GM12891 (cell line): Measurements from ENCODE around the gene CNTN5.

ENCODE experiments used
- DNase-seq: peaks from one replicate; pipeline ENCODE4 v3.0.0; 2011; ENCODE audit warnings: low spot score; ENCODE audit not compliant: insufficient read length
- FAIRE-seq: peaks from 2 replicates; lab custom pipeline; 2011; peaks lifted over from hg19 to GRCh38; lab: Jason Lieb, UNC
- PAX5 ChIP-seq: IDR thresholded peaks from 2 replicates; pipeline ENCODE4 v1.6.1; 2011; ENCODE audit warnings: low read length, moderate library complexity, mild to moderate bottlenecking; ENCODE audit not compliant: insufficient read depth, severe bottlenecking
- POLR2A ChIP-seq: IDR thresholded peaks from 2 replicates; pipeline ENCODE4 v1.6.1; 2011; ENCODE audit warnings: low read depth, low read length, control low read depth
- POLR2AphosphoS5 ChIP-seq: IDR thresholded peaks from 2 replicates; pipeline ENCODE4 v1.6.1; 2011; ENCODE audit warnings: low read depth, low read length, control low read depth
- POU2F2 ChIP-seq: IDR thresholded peaks from 2 replicates; pipeline ENCODE4 v1.6.1; 2011; ENCODE audit warnings: low read depth, mild to moderate bottlenecking, control low read depth, low read length, moderate library complexity
- SPI1 ChIP-seq: IDR thresholded peaks from 2 replicates; pipeline ENCODE4 v1.6.1; 2011; ENCODE audit warnings: low read depth, low read length, control low read depth
- TAF1 ChIP-seq: IDR thresholded peaks from 2 replicates; pipeline ENCODE4 v1.6.1; 2011; ENCODE audit warnings: low read depth, low read length, control low read depth

Gene CNTN5

GRCh38 chr11:99370549-99371216 is 349.9 kb downstream of the CNTN5 start:
- DNase-seq (no peak), FAIRE-seq (no peak)
- no peak for TF ChIP-seq POLR2A
- TF ChIP-seq POU2F2, result no peak
- no peak for TF ChIP-seq PAX5
- TF ChIP-seq TAF1, result no peak
- TF ChIP-seq POLR2AphosphoS5, result no peak
- no peak for TF ChIP-seq SPI1

- DNase-seq (no peak), FAIRE-seq (no peak)
- TF ChIP-seq POU2F2 (no peak), POLR2A (no peak), SPI1 (no peak)
Observed at GRCh38 chr11:99371257-99371656, 350.5 kb downstream of the CNTN5 start.

- TF ChIP-seq POU2F2, result no peak
- TF ChIP-seq TAF1, result no peak
- TF ChIP-seq SPI1, result no peak
- no peak for TF ChIP-seq POLR2AphosphoS5
- TF ChIP-seq POLR2A, result no peak
- no peak for TF ChIP-seq PAX5
- FAIRE-seq (no peak), DNase-seq (no peak)
Observed at GRCh38 chr11:99376463-99376862, 355.7 kb downstream of the CNTN5 start.

- DNase-seq (no peak), FAIRE-seq (no peak)
- TF ChIP-seq SPI1 (no peak), POU2F2 (no peak), POLR2A (no peak), PAX5 (no peak), TAF1 (no peak), POLR2AphosphoS5 (no peak)
Observed at GRCh38 chr11:99383648-99384245, 363.0 kb downstream of the CNTN5 start.

- TF ChIP-seq POU2F2, result no peak
- TF ChIP-seq POLR2AphosphoS5, result no peak
- FAIRE-seq (no peak), DNase-seq (no peak)
Observed at GRCh38 chr11:99391245-99391644, 370.5 kb downstream of the CNTN5 start.

GRCh38 chr11:99406345-99406744 is 385.6 kb downstream of the CNTN5 start:
- TF ChIP-seq TAF1, result no peak
- no peak for TF ChIP-seq POLR2AphosphoS5
- TF ChIP-seq PAX5, result no peak
- no peak for TF ChIP-seq SPI1
- no peak for TF ChIP-seq POU2F2
- no peak for TF ChIP-seq POLR2A
- DNase-seq (no peak), FAIRE-seq (no peak)

- TF ChIP-seq SPI1 (no peak), POU2F2 (no peak), TAF1 (no peak), POLR2AphosphoS5 (no peak), POLR2A (no peak), PAX5 (no peak)
- FAIRE-seq (no peak), DNase-seq (no peak)
Observed at GRCh38 chr11:99410636-99411035, 389.9 kb downstream of the CNTN5 start.

- DNase-seq, result no peak
- TF ChIP-seq POLR2AphosphoS5, result no peak
- no peak for TF ChIP-seq TAF1
- TF ChIP-seq PAX5, result no peak
- TF ChIP-seq SPI1, result no peak
- TF ChIP-seq POLR2A, result no peak
- TF ChIP-seq POU2F2, result no peak
- no peak for FAIRE-seq
Observed at GRCh38 chr11:99418927-99419720, 398.4 kb downstream of the CNTN5 start.

GRCh38 chr11:99419991-99420390 is 399.2 kb downstream of the CNTN5 start:
- FAIRE-seq (no peak), DNase-seq (no peak)
- TF ChIP-seq TAF1 (no peak), SPI1 (no peak), POLR2AphosphoS5 (no peak), POU2F2 (no peak), POLR2A (no peak), PAX5 (no peak)
